Measurements from ENCODE around the gene MLH3. TPM values are rescaled to one million over a fixed set of nuclear protein-coding genes. Genes with fewer than 3 reads are reported as not detected.

Gene MLH3
- total and polyA plus RNA-seq, 2 of the 13 experiments (the other 11 are each of a cell fraction or from before 2014, with no cell fraction given), result 14.4 to 24.8 TPM

- peak; percentile 56; the same call in 1 of the 2 replicates for TF ChIP-seq CREM (IDR thresholded peaks at IDR 0.05)
- TF ChIP-seq CREM (CRISPR knock-in tag; IDR thresholded peaks at IDR 0.05), result no peak
- TF ChIP-seq ZNF235 (CRISPR knock-in tag; IDR thresholded peaks at IDR 0.05; ENCODE audit: borderline replicate concordance), result no peak
- TF ChIP-seq ZSCAN9 (CRISPR knock-in tag; IDR thresholded peaks at IDR 0.05; ENCODE audit: borderline replicate concordance), result no peak
- no peak for TF ChIP-seq ZBTB1 (CRISPR knock-in tag; IDR thresholded peaks at IDR 0.05; ENCODE audit: borderline replicate concordance)
- TF ChIP-seq KAT8 (CRISPR knock-in tag; IDR thresholded peaks at IDR 0.05), result peak; percentile 93
- TF ChIP-seq ZNF335 (CRISPR knock-in tag; IDR thresholded peaks at IDR 0.05), result no peak
- TF ChIP-seq, protein P1, sequence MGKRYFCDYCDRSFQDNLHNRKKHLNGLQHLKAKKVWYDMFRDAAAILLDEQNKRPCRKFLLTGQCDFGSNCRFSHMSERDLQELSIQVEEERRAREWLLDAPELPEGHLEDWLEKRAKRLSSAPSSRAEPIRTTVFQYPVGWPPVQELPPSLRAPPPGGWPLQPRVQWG (CRISPR knock-in tag; IDR thresholded peaks at IDR 0.05; ENCODE audit: borderline replicate concordance, low read depth), result no peak
- peak; percentile 91 for TF ChIP-seq U2AF2 (IDR thresholded peaks at IDR 0.05; ENCODE audit: low read depth, low read length)
- TF ChIP-seq TGIF2 (CRISPR knock-in tag; IDR thresholded peaks at IDR 0.05), result 0 out of 2 replicates have a peak, but pooled peaks have one; percentile 39
- no peak for TF ChIP-seq FOXJ3 (CRISPR knock-in tag; IDR thresholded peaks at IDR 0.05; ENCODE audit: borderline replicate concordance)
- TF ChIP-seq FOXA1 (IDR thresholded peaks at IDR 0.05), result no peak
- TF ChIP-seq FOXA1 (CRISPR knock-in tag; IDR thresholded peaks at IDR 0.05), result no peak
- TF ChIP-seq ZNF619 (CRISPR knock-in tag; IDR thresholded peaks at IDR 0.05), result no peak
- TF ChIP-seq, protein P2, sequence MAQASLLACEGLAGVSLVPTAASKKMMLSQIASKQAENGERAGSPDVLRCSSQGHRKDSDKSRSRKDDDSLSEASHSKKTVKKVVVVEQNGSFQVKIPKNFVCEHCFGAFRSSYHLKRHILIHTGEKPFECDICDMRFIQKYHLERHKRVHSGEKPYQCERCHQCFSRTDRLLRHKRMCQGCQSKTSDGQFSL (CRISPR knock-in tag; IDR thresholded peaks at IDR 0.05), result peak; percentile 64; the same call in 1 of the 2 replicates
- no peak for TF ChIP-seq ZNF567 (CRISPR knock-in tag; IDR thresholded peaks at IDR 0.05; ENCODE audit: borderline replicate concordance)
- TF ChIP-seq U2AF1 (optimal IDR thresholded peaks at IDR 0.05; ENCODE audit: low read depth, low read length), result no peak
- TF ChIP-seq ATF7-NPFF (CRISPR knock-in tag; IDR thresholded peaks at IDR 0.05; ENCODE audit: low read depth), result no peak
- TF ChIP-seq JUND (CRISPR knock-in tag; IDR thresholded peaks at IDR 0.05), result no peak
- no peak; the same call in none of the 2 replicates for TF ChIP-seq ETV6 (CRISPR knock-in tag; conservative IDR thresholded peaks at IDR 0.05)
- no peak for TF ChIP-seq LCORL (IDR thresholded peaks at IDR 0.05)
- 0 out of 2 replicates have a peak, but pooled peaks have one; percentile 12 for TF ChIP-seq LCORL (CRISPR knock-in tag; IDR thresholded peaks at IDR 0.05)
- no peak for TF ChIP-seq ZNF354B (CRISPR knock-in tag; IDR thresholded peaks at IDR 0.05)
- TF ChIP-seq AGO2 (optimal IDR thresholded peaks at IDR 0.05; ENCODE audit: low read depth, low read length), result peak; percentile 83
- TF ChIP-seq ZNF17 (CRISPR knock-in tag; IDR thresholded peaks at IDR 0.05), result no peak
- TF ChIP-seq ZBTB3 (CRISPR knock-in tag; IDR thresholded peaks at IDR 0.05; ENCODE audit: borderline replicate concordance, low read depth), result no peak
- TF ChIP-seq KLF16 (CRISPR knock-in tag; IDR thresholded peaks at IDR 0.05), result peak in 1 of 2 experiments; percentile 16; a peak in 1 of 4 replicates
- peak; percentile 70; the same call in 1 of the 2 replicates for TF ChIP-seq YEATS2 (CRISPR knock-in tag; IDR thresholded peaks at IDR 0.05; ENCODE audit: borderline replicate concordance)
- no peak for TF ChIP-seq CEBPG (CRISPR knock-in tag; IDR thresholded peaks at IDR 0.05)
- TF ChIP-seq, protein P3, sequence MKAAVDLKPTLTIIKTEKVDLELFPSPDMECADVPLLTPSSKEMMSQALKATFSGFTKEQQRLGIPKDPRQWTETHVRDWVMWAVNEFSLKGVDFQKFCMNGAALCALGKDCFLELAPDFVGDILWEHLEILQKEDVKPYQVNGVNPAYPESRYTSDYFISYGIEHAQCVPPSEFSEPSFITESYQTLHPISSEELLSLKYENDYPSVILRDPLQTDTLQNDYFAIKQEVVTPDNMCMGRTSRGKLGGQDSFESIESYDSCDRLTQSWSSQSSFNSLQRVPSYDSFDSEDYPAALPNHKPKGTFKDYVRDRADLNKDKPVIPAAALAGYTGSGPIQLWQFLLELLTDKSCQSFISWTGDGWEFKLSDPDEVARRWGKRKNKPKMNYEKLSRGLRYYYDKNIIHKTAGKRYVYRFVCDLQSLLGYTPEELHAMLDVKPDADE (CRISPR knock-in tag; IDR thresholded peaks at IDR 0.05), result no peak
Measured at GRCh38 chr14:75002392-75003249, 48.6 kb downstream of the MLH3 start, which contains the start of gene EIF2B2 (continued).

Measured in HepG2 (cell line).